ENCODE data around the gene RFC4. TPM values are rescaled to one million over a fixed set of nuclear protein-coding genes. Genes with fewer than 3 reads are reported as not detected.

Gene RFC4
- total and polyA plus RNA-seq, 2 of the 4 experiments (the other 2 are of a cell fraction): 19.5 to 27.9 TPM

DNA sequence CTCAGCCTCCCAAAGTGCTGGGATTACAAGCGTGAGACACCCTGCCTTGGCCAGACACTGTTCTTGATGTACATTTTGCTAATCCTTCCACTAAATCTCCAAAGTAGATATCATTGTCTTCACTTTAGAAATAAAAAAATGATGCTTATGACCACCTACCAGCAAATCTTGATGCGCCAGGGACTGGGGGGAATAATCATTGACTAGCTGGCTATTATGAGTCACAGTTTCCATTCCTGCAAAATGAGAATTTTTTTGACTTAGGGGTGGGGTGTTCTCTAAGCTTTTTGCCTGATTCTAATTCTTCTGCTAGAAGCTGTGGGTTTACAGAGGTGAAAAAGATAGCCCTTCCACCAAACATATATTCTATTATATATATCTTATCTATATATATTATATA lies 17.1 kb upstream of the RFC4 start:
- DNase-seq (peak; percentile 44), ATAC-seq (ENCODE audit: low read depth) (no peak)
- dilution Hi-C loops (cut with HindIII; ENCODE audit: low sequenced_read_pairs, unreplicated experiment): no loop called here
- no peaks in the 10 kb centered on the region; the same call in 1 of the 2 replicates for H3K9me1 ChIP-seq (ENCODE audit: insufficient read depth, low read length)
- H3K4me1 ChIP-seq (ENCODE audit: control insufficient read depth, insufficient read depth, low read length): peaks cover 15% of the 10 kb centered on the region
- H3K23ac ChIP-seq (ENCODE audit: low read depth, low read length): no peak overlapping the region
- CTCF ChIA-PET: no interaction called here
- no peak overlapping the region for H2BK5ac ChIP-seq (ENCODE audit: low read depth, low read length, poor library complexity, severe bottlenecking)
- peak overlapping the region; percentile 34 for H2BK120ac ChIP-seq (ENCODE audit: low read depth, low read length)
- H4K20me1 ChIP-seq (ENCODE audit: insufficient read depth, low read length): no peaks in the 10 kb centered on the region
- no peak overlapping the region for H3K18ac ChIP-seq (ENCODE audit: low read depth, low read length)
- H3K9me3 ChIP-seq (ENCODE audit: control insufficient read depth, insufficient read depth, low read length): no peaks in the 10 kb centered on the region
- no peak overlapping the region for H2BK20ac ChIP-seq (ENCODE audit: low read depth, low read length)
- TF ChIP-seq, protein P1, sequence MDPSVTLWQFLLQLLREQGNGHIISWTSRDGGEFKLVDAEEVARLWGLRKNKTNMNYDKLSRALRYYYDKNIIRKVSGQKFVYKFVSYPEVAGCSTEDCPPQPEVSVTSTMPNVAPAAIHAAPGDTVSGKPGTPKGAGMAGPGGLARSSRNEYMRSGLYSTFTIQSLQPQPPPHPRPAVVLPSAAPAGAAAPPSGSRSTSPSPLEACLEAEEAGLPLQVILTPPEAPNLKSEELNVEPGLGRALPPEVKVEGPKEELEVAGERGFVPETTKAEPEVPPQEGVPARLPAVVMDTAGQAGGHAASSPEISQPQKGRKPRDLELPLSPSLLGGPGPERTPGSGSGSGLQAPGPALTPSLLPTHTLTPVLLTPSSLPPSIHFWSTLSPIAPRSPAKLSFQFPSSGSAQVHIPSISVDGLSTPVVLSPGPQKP (IDR thresholded peaks at IDR 0.05; ENCODE audit: borderline replicate concordance, low read depth, low read length): no peak
- TF ChIP-seq NFE2L2 (IDR thresholded peaks at IDR 0.05; ENCODE audit: low read depth, low read length) (no peak), RFX5 (IDR thresholded peaks at IDR 0.05; ENCODE audit: low read depth, low read length) (no peak), BHLHE40 (IDR thresholded peaks at IDR 0.05; ENCODE audit: low read depth, low read length) (no peak), CHD1 (IDR thresholded peaks at IDR 0.05; ENCODE audit: low read depth, low read length) (no peak), SMC3 (IDR thresholded peaks at IDR 0.05; ENCODE audit: low read depth, low read length) (no peak), USF2 (IDR thresholded peaks at IDR 0.05; ENCODE audit: low read depth, low read length) (no peak), RAD21 (IDR thresholded peaks at IDR 0.05; ENCODE audit: low read length) (no peak)
- intact Hi-C loops (cut with micrococcal nuclease): loop anchor here (10.0 kb wide), 1 partner anchor 559 kb away; no protein-coding TSS in a partner anchor
- no peak overlapping the region for H3K27ac ChIP-seq (ENCODE audit: insufficient read depth, low read length)
- in situ Hi-C loops (cut with MboI; ENCODE audit: low sequenced_read_pairs): loop anchor here (5.0 to 25.0 kb wide), 2 partner anchors 206 to 836 kb away; no protein-coding TSS in a partner anchor
- WGBS, 2 experiments (ENCODE audit: extremely low coverage in 2 of 2, insufficient read length in 1 of 2): no CpG with 5 or more reads among the region's 2 CpGs
- POLR2A ChIA-PET (ENCODE audit: unreplicated experiment): interaction anchor here (0.5 kb wide), 1 partner anchor 213 kb away, joined by 3 read pairs; no protein-coding TSS in a partner anchor
- no peak overlapping the region for H2AFZ ChIP-seq (replicated peaks; ENCODE audit: low read length, poor library complexity)
- no peak overlapping the region for H2AK5ac ChIP-seq (ENCODE audit: low read depth, low read length)
- no peak overlapping the region for H4K91ac ChIP-seq (ENCODE audit: insufficient read depth, low read depth, low read length)
- no peak overlapping the region for H3K56ac ChIP-seq (ENCODE audit: extremely low read depth, insufficient read depth, low read length)
- no peak overlapping the region for H3K4me2 ChIP-seq (ENCODE audit: low read depth, low read length)
- H2BK15ac ChIP-seq (ENCODE audit: low read depth, low read length): no peak overlapping the region
- no peak overlapping the region for H3K4ac ChIP-seq (ENCODE audit: low read depth, low read length)
- no peak overlapping the region for H3K9ac ChIP-seq (ENCODE audit: low read depth, low read length)
- no peak overlapping the region for H3K14ac ChIP-seq (replicated peaks; ENCODE audit: low read depth, low read length)
- no peak overlapping the region for H4K8ac ChIP-seq (ENCODE audit: low read depth in 2 of 2, low read length in 2 of 2)
- H3K79me1 ChIP-seq (ENCODE audit: low read depth in 1 of 2, low read length in 2 of 2): peaks cover 0 to 11% of the 10 kb centered on the region in 2 experiments; a peak in 2 of 4 replicates
- no peaks in the 10 kb centered on the region for H3K36me3 ChIP-seq (ENCODE audit: control insufficient read depth, insufficient read depth, low read length)
- no peak overlapping the region for H2AK9ac ChIP-seq (replicated peaks; ENCODE audit: low read depth, low read length, poor library complexity)
- BruUV-seq (replicated peaks): no TSS peak
- H3K4me3 ChIP-seq (ENCODE audit: insufficient read depth, low read depth, low read length): no peak overlapping the region
- H3K27me3 ChIP-seq (ENCODE audit: control insufficient read depth, insufficient read depth, low read length): peaks cover 2% of the 10 kb centered on the region
- no peak overlapping the region for H4K5ac ChIP-seq (ENCODE audit: low read depth, low read length)
